Measurements from ENCODE around the gene NCOA4.

GRCh38 chr10:46002916-46003693, 27.3 kb downstream of the NCOA4 start:
- no peak for TF ChIP-seq CTCF (IDR thresholded peaks at IDR 0.05; ENCODE audit: extremely low read depth in 1 of 2, insufficient read depth in 1 of 2, low read depth in 1 of 2, low read length in 2 of 2)
- TF ChIP-seq POLR2A (IDR thresholded peaks at IDR 0.05; ENCODE audit: low read depth, low read length): no peak
- no peak for TF ChIP-seq MYC (IDR thresholded peaks at IDR 0.05; ENCODE audit: low read depth, low read length)
- TF ChIP-seq POLR2AphosphoS5 (IDR thresholded peaks at IDR 0.05; ENCODE audit: insufficient read depth, low read depth, low read length): no peak
- no peak for TF ChIP-seq JUN (IDR thresholded peaks at IDR 0.05; ENCODE audit: borderline replicate concordance, insufficient read depth, insufficient read length, low read depth)

Data from endothelial cell of umbilical vein (primary cell).